GM21526 (cell line): ENCODE results near the gene PSIP1.
"Not testable (repeated sequence)": the region's sequence is repeated elsewhere in the genome, so short reads cannot be mapped to it uniquely, and the experiment has no call there.

ENCODE experiments used
- ATAC-seq: cut with Tn5 transposase; IDR thresholded peaks from one replicate; pipeline ENCODE4 v1.9.1; 2021; ENCODE audit warnings: moderate library complexity; ENCODE audit not compliant: unreplicated experiment, low FRiP score

Gene PSIP1

GRCh38 chr9:15442264-15442663 lies 68.5 kb downstream of the PSIP1 start:
- ATAC-seq: not testable (repeated sequence)

GRCh38 chr9:15441841-15442240 lies 68.9 kb downstream of the PSIP1 start:
- not testable (repeated sequence) for ATAC-seq

- ATAC-seq: no peak
Measured at GRCh38 chr9:15438891-15439290, 71.9 kb downstream of the PSIP1 start.

GRCh38 chr9:15433661-15434060 lies 77.1 kb downstream of the PSIP1 start:
- no peak for ATAC-seq

- ATAC-seq: no peak
Measured at GRCh38 chr9:15433191-15433590, 77.6 kb downstream of the PSIP1 start.

- ATAC-seq: no peak
Measured at GRCh38 chr9:15430920-15431844, 79.6 kb downstream of the PSIP1 start.

- not testable (repeated sequence) for ATAC-seq
Measured at GRCh38 chr9:15427702-15428101, 83.1 kb downstream of the PSIP1 start.

GRCh38 chr9:15426019-15426418 lies 84.8 kb downstream of the PSIP1 start:
- peak; percentile 45 for ATAC-seq

GRCh38 chr9:15423231-15423985 lies 87.4 kb downstream of the PSIP1 start:
- ATAC-seq: peak; percentile 7

- peak; percentile 97 for ATAC-seq
Measured at GRCh38 chr9:15422372-15423230, 88.2 kb downstream of the PSIP1 start, which contains the start of gene SNAPC3. Gene SNAPC3, plus strand, starts transcription at chr9:15422876. Its CDS starts 4 bp downstream, at chr9:15422880.

GRCh38 chr9:15421990-15422371 lies 88.8 kb downstream of the PSIP1 start:
- no peak for ATAC-seq

- no peak for ATAC-seq
Measured at GRCh38 chr9:15421532-15421931, 89.2 kb downstream of the PSIP1 start.

GRCh38 chr9:15420796-15421195 lies 90.0 kb downstream of the PSIP1 start:
- no peak for ATAC-seq

GRCh38 chr9:15417626-15418025 lies 93.1 kb downstream of the PSIP1 start:
- ATAC-seq: no peak

- ATAC-seq: peak; percentile 49
Measured at GRCh38 chr9:15416880-15417279, 93.9 kb downstream of the PSIP1 start.
